Measurements from ENCODE around the gene POR. TPM values are rescaled to one million over a fixed set of nuclear protein-coding genes. Genes with fewer than 3 reads are reported as not detected.
"Not testable (repeated sequence)": the region's sequence is repeated elsewhere in the genome, so short reads cannot be mapped to it uniquely, and the experiment has no call there.

Gene POR
- total and polyA plus RNA-seq, 4 donors, result 116 to 973 (median 474) TPM

DNA sequence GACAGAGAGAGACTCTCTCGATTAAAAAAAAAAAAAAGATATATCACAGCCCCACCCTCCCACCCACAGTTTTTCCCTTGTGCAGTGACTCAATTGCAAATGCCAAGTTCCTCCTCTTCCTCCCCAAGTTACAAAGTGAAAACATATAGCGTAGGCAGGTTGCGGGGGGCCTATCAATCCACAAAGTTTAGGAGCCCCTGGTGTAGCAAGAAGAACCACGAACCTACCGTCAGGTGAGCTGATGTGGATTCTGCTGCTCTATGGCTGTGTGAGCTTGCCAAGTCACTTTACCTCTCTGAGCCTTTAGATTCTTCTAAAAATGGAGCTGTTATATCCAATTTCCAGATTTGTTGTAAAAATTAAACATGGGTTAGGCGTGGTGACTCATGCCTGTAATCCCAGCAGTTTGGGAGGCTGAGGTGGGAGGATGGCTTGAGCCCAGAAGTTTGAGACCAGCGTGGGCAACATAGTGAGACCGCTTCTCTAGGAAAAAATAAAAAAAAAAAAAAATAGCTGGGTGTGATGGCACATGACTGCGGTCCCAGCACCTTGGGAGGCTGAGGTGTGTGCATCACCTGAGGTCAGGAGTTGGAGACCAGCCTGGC is 44.3 kb upstream of the POR start (continued):
- TF ChIP-seq, protein P1, sequence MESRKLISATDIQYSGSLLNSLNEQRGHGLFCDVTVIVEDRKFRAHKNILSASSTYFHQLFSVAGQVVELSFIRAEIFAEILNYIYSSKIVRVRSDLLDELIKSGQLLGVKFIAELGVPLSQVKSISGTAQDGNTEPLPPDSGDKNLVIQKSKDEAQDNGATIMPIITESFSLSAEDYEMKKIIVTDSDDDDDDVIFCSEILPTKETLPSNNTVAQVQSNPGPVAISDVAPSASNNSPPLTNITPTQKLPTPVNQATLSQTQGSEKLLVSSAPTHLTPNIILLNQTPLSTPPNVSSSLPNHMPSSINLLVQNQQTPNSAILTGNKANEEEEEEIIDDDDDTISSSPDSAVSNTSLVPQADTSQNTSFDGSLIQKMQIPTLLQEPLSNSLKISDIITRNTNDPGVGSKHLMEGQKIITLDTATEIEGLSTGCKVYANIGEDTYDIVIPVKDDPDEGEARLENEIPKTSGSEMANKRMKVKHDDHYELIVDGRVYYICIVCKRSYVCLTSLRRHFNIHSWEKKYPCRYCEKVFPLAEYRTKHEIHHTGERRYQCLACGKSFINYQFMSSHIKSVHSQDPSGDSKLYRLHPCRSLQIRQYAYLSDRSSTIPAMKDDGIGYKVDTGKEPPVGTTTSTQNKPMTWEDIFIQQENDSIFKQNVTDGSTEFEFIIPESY (IDR thresholded peaks at IDR 0.05), result no peak
- TF ChIP-seq, protein P2, sequence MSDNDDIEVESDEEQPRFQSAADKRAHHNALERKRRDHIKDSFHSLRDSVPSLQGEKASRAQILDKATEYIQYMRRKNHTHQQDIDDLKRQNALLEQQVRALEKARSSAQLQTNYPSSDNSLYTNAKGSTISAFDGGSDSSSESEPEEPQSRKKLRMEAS (IDR thresholded peaks at IDR 0.05), result no peak
- TF ChIP-seq JUND (IDR thresholded peaks at IDR 0.05) (no peak), FOXA1 (IDR thresholded peaks at IDR 0.05) (no peak), TAF1 (conservative IDR thresholded peaks at IDR 0.05) (no peak), HNF4A (conservative IDR thresholded peaks at IDR 0.05) (no peak)

DNA sequence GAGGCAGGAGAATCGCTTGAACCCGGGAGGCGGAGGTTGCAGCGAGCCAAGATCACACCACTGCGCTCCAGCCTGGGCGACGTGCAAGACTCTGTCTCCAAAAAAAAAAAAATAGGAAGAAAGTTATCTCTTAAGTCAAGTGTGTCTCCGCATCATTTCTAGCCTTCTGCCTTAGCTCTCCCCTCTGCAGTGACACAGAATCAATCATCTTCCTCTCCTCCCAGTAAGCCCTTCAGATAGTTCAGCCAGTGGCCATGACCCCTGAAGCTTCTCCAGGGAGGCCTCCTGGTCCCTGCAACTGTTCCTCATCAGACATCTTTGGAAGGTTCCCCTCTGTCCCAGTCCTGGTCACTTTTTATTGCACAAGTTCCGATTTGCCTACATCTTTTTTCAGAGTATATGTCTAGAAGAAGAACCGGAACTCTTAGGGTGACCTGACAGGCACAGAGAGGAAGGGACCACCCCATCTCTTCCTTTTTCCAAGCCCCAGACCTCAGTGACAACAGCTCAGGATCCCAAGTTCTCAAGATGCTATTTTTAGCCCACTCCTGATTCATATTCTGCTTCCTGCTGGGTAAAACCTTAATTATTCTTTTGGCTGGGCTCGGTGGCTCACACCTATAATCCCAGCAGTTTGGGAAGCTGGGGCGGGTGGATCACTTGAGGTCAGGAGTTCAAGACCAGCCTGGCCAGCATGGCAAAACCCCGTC is 42.7 kb upstream of the POR start:
- TF ChIP-seq HNF4A (conservative IDR thresholded peaks at IDR 0.05) (no peak), FOXA2 (IDR thresholded peaks at IDR 0.05) (no peak), FOXA1 (IDR thresholded peaks at IDR 0.05) (no peak), TAF1 (conservative IDR thresholded peaks at IDR 0.05) (no peak), RAD21 (IDR thresholded peaks at IDR 0.05) (peak in 1 of 2 donors; percentile 33), GABPA (IDR thresholded peaks at IDR 0.05 in 1 of 2, conservative IDR thresholded peaks at IDR 0.05 in 1 of 2) (no peak), RXRA (IDR thresholded peaks at IDR 0.05) (peak; percentile 69 to 73), SP1 (IDR thresholded peaks at IDR 0.05) (peak; percentile 53), YY1 (IDR thresholded peaks at IDR 0.05) (no peak), JUND (IDR thresholded peaks at IDR 0.05) (no peak), EGR1 (IDR thresholded peaks at IDR 0.05; ENCODE audit: low read depth in 2 of 2) (no peak), NR2F2 (IDR thresholded peaks at IDR 0.05) (peak; percentile 94), HNF4G (IDR thresholded peaks at IDR 0.05) (no peak)
- TF ChIP-seq, protein P3, sequence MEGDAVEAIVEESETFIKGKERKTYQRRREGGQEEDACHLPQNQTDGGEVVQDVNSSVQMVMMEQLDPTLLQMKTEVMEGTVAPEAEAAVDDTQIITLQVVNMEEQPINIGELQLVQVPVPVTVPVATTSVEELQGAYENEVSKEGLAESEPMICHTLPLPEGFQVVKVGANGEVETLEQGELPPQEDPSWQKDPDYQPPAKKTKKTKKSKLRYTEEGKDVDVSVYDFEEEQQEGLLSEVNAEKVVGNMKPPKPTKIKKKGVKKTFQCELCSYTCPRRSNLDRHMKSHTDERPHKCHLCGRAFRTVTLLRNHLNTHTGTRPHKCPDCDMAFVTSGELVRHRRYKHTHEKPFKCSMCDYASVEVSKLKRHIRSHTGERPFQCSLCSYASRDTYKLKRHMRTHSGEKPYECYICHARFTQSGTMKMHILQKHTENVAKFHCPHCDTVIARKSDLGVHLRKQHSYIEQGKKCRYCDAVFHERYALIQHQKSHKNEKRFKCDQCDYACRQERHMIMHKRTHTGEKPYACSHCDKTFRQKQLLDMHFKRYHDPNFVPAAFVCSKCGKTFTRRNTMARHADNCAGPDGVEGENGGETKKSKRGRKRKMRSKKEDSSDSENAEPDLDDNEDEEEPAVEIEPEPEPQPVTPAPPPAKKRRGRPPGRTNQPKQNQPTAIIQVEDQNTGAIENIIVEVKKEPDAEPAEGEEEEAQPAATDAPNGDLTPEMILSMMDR (IDR thresholded peaks at IDR 0.05; ENCODE audit: low read depth, low read length, missing input control), result no peak
- TF ChIP-seq, protein P4, sequence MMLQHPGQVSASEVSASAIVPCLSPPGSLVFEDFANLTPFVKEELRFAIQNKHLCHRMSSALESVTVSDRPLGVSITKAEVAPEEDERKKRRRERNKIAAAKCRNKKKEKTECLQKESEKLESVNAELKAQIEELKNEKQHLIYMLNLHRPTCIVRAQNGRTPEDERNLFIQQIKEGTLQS (IDR thresholded peaks at IDR 0.05), result no peak
- TF ChIP-seq, protein P1 (IDR thresholded peaks at IDR 0.05), result no peak
- TF ChIP-seq, protein P5, sequence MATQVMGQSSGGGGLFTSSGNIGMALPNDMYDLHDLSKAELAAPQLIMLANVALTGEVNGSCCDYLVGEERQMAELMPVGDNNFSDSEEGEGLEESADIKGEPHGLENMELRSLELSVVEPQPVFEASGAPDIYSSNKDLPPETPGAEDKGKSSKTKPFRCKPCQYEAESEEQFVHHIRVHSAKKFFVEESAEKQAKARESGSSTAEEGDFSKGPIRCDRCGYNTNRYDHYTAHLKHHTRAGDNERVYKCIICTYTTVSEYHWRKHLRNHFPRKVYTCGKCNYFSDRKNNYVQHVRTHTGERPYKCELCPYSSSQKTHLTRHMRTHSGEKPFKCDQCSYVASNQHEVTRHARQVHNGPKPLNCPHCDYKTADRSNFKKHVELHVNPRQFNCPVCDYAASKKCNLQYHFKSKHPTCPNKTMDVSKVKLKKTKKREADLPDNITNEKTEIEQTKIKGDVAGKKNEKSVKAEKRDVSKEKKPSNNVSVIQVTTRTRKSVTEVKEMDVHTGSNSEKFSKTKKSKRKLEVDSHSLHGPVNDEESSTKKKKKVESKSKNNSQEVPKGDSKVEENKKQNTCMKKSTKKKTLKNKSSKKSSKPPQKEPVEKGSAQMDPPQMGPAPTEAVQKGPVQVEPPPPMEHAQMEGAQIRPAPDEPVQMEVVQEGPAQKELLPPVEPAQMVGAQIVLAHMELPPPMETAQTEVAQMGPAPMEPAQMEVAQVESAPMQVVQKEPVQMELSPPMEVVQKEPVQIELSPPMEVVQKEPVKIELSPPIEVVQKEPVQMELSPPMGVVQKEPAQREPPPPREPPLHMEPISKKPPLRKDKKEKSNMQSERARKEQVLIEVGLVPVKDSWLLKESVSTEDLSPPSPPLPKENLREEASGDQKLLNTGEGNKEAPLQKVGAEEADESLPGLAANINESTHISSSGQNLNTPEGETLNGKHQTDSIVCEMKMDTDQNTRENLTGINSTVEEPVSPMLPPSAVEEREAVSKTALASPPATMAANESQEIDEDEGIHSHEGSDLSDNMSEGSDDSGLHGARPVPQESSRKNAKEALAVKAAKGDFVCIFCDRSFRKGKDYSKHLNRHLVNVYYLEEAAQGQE (IDR thresholded peaks at IDR 0.05), result no peak
- TF ChIP-seq, protein P2 (IDR thresholded peaks at IDR 0.05), result no peak
- Histone ChIP-seq H3K27ac (ENCODE audit: low read depth in 1 of 2, low read length in 2 of 2) (peak overlapping the region; percentile 41 to 56), H3K4me1 (ENCODE audit: control insufficient read depth in 4 of 4, insufficient read depth in 4 of 4, low read length in 3 of 4) (no peaks in the 10 kb centered on the region), H3K9me3 (ENCODE audit: control insufficient read depth in 4 of 4, low read length in 3 of 4) (no peaks in the 10 kb centered on the region), H3K36me3 (ENCODE audit: control insufficient read depth in 4 of 4, insufficient read depth in 3 of 4, low read depth in 1 of 4, low read length in 3 of 4) (no peaks in the 10 kb centered on the region), H3K9ac (ENCODE audit: low read depth in 1 of 2, low read length in 2 of 2) (no peak overlapping the region), H3K4me3 (ENCODE audit: low read depth in 1 of 3, low read length in 3 of 3) (no peak overlapping the region), H3K27me3 (ENCODE audit: control insufficient read depth in 4 of 4, insufficient read depth in 4 of 4, low read length in 3 of 4) (no peaks in the 10 kb centered on the region)
- no peak for DNase-seq (ENCODE audit: low spot score)
- WGBS, result 69% methylated on average over 13 of the region's 13 CpGs

DNA sequence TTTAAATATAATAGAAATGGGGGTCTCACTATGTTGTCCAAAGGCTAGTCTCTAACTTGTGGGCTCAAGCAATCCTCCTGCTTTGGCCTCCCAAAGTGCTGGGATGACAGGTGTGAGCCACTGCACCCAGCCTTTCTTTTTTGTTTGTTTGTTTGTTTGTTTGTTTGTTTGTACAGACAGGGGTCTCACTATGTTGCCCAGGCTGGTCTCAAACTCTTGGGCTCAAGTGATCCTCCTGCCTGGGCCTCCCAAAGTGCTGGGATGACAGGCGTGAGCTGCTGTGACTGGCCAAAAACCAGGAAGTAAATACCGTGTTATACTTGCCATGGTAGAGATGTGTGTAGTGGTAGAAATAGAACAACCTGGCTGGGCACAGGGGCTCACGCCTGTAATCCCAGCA is 40.8 kb upstream of the POR start:
- WGBS, result 87% methylated on average over 3 of the region's 3 CpGs
- not testable (repeated sequence) for H3K9ac ChIP-seq (ENCODE audit: low read depth in 1 of 2, low read length in 2 of 2); H3K9me3 ChIP-seq (ENCODE audit: control insufficient read depth in 4 of 4, low read length in 3 of 4); H3K27me3 ChIP-seq (ENCODE audit: control insufficient read depth in 4 of 4, insufficient read depth in 4 of 4, low read length in 3 of 4); H3K4me3 ChIP-seq (ENCODE audit: low read depth in 1 of 3, low read length in 3 of 3); H3K36me3 ChIP-seq (ENCODE audit: control insufficient read depth in 4 of 4, insufficient read depth in 3 of 4, low read depth in 1 of 4, low read length in 3 of 4); DNase-seq (ENCODE audit: low spot score); H3K27ac ChIP-seq (ENCODE audit: low read depth in 1 of 2, low read length in 2 of 2); H3K4me1 ChIP-seq (ENCODE audit: control insufficient read depth in 4 of 4, insufficient read depth in 4 of 4, low read length in 3 of 4)

Data from liver (tissue), 9 donors.